HL-60 (cell line): Measurements from ENCODE around the gene SMIM10.
A peak's percentile ranks its signal among the peaks of the same experiment; 100 is the strongest.

Experiments
- DNase-seq, 2 experiments: peaks; one replicate each; pipeline ENCODE4 v3.0.0-alpha.2; 2010 to 2020; ENCODE audit warnings: low read depth in 1 of 2, low spot score in 1 of 2
- H3K27ac ChIP-seq: fragments of 250-450 bp; sonication (Bioruptor Pico); replicated peaks from 2 replicates; pipeline ENCODE4 v1.5.1; 2020; ENCODE audit warnings: mild to moderate bottlenecking, moderate library complexity
- H3K27me3 ChIP-seq: fragments of 250-450 bp; sonication (Bioruptor Pico); 2 replicates; pipeline ENCODE4 v1.5.1; 2021; ENCODE audit warnings: mild to moderate bottlenecking, moderate library complexity; ENCODE audit not compliant: insufficient read depth, poor library complexity, severe bottlenecking
- H3K4me3 ChIP-seq: replicated peaks from 2 replicates; pipeline ENCODE4 v1.5.1; 2011; ENCODE audit warnings: mild to moderate bottlenecking, control low read depth, low read length; ENCODE audit not compliant: insufficient read depth
- CTCF ChIP-seq: IDR thresholded peaks from one replicate; pipeline ENCODE4 v1.5.1; 2011; ENCODE audit warnings: low read length, control low read depth, inconsistent platforms; ENCODE audit not compliant: insufficient read depth
- GABPA ChIP-seq: IDR thresholded peaks from 2 replicates; pipeline ENCODE4 v1.6.1; 2012; ENCODE audit warnings: low read depth
- POLR2AphosphoS5 ChIP-seq: IDR thresholded peaks from 2 replicates; pipeline ENCODE4 v1.6.1; 2012; ENCODE audit warnings: low read depth
- REST ChIP-seq: IDR thresholded peaks from 2 replicates; pipeline ENCODE4 v1.6.1; 2012; ENCODE audit warnings: low read depth; ENCODE audit not compliant: insufficient replicate concordance
- SPI1 ChIP-seq: IDR thresholded peaks from 2 replicates; pipeline ENCODE4 v1.6.1; 2012; ENCODE audit warnings: low read depth, mild to moderate bottlenecking, borderline replicate concordance

SMIM10 gene

GRCh38 chrX:134997646-134998045 is 6.9 kb downstream of the SMIM10 start:
- no peak for DNase-seq
- Histone ChIP-seq H3K27me3 (no peaks in the 10 kb centered on the region), H3K4me3 (no peak overlapping the region), H3K27ac (no peak overlapping the region)
- TF ChIP-seq CTCF: no peak
- TF ChIP-seq REST: no peak
- TF ChIP-seq GABPA: no peak
- TF ChIP-seq POLR2AphosphoS5: no peak
- no peak for TF ChIP-seq SPI1

- H3K4me3 ChIP-seq: no peak overlapping the region
- DNase-seq: no peak
- TF ChIP-seq POLR2AphosphoS5 (no peak), SPI1 (no peak), REST (no peak), GABPA (no peak), CTCF (no peak)
These were observed 7.5 kb downstream of the SMIM10 start for GRCh38 chrX:134998246-134998645.

GRCh38 chrX:134999469-134999868 is 8.7 kb downstream of the SMIM10 start:
- Histone ChIP-seq H3K27ac (no peak overlapping the region), H3K4me3 (no peak overlapping the region), H3K27me3 (no peaks in the 10 kb centered on the region)
- TF ChIP-seq SPI1 (no peak), CTCF (peak; percentile 26)
- DNase-seq: peak; percentile 3 to 7

More at GRCh38 chrX:134998246-134998645, 7.5 kb downstream of the SMIM10 start:
- Histone ChIP-seq H3K27ac (no peak overlapping the region), H3K27me3 (no peaks in the 10 kb centered on the region)

GRCh38 chrX:135000516-135000915 is 9.7 kb downstream of the SMIM10 start:
- Histone ChIP-seq H3K27ac (no peak overlapping the region), H3K27me3 (no peaks in the 10 kb centered on the region), H3K4me3 (no peak overlapping the region)
- no peak for DNase-seq
- TF ChIP-seq REST (no peak), POLR2AphosphoS5 (no peak), GABPA (no peak), SPI1 (no peak), CTCF (no peak)
